HG03342 (cell line): ENCODE measurements around the gene FUOM.

Experiments used
- ATAC-seq: cut with Tn5 transposase; IDR thresholded peaks from one replicate; pipeline ENCODE4 v1.9.1; 2021; ENCODE audit warnings: mild to moderate bottlenecking, moderate library complexity; ENCODE audit not compliant: unreplicated experiment

The FUOM gene

GRCh38 chr10:133357285-133358161, at the start of gene FUOM:
Gene FUOM (minus strand): TSS chr10:133358019. CDS start chr10:133358007, 12 bp downstream.
- peak; percentile 73 for ATAC-seq

DNA sequence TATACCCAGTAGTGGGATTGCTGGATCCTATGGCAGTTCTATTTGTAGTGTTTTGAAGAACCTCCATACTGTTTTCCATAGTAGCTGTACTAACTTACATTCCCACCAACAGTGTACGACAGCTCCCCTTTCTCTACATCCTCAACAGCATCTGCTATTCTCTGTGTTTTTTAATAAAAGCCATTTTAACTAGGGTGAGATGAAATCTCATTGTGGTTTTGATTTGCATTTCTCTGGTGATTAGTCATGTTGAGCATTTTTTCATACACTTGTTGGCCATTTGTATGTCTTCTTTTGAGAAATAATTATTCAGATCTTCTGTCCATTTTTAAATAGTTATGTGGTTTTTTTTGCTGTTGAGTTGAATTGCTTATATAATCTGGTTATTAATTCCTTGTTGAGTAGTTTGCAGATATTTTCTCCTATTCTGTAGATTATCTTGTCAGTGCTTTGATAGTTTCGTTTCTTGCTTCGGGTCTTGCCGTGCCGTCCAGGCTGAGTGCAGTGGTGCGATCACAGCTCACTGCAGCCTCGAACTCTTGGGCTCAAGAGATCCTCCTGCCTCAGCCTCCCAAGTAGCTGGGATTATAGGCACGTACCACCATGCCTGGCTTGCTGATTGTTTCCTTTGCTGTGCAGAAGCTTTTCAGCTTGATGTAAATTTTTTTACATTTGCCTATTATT, 48.2 kb upstream of the FUOM start:
- peak; percentile 38 for ATAC-seq

- ATAC-seq: no peak
Observed at GRCh38 chr10:133405272-133405671, 47.5 kb upstream of the FUOM start.

GRCh38 chr10:133403784-133404183, 46.0 kb upstream of the FUOM start:
- ATAC-seq: no peak

DNA sequence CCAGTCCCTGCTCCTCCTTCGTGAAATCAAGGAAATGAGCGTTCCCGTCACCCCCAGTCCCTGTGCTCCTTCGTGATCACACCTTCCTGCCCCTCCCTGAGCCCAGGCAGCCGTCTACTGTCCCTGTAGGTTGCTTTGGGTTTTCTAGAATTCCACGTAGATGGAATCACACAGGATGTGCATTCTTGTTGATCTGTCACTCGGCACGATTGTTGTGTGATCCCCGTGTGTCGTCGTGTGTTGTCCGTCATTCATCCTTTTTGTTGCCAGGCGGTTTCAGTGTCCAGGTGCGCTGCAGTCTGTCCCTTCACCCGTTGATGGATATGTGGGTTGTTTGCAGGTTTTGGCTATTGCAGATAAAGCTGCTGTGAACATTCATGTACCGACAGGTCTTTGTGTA, 45.5 kb upstream of the FUOM start:
- ATAC-seq: no peak

DNA sequence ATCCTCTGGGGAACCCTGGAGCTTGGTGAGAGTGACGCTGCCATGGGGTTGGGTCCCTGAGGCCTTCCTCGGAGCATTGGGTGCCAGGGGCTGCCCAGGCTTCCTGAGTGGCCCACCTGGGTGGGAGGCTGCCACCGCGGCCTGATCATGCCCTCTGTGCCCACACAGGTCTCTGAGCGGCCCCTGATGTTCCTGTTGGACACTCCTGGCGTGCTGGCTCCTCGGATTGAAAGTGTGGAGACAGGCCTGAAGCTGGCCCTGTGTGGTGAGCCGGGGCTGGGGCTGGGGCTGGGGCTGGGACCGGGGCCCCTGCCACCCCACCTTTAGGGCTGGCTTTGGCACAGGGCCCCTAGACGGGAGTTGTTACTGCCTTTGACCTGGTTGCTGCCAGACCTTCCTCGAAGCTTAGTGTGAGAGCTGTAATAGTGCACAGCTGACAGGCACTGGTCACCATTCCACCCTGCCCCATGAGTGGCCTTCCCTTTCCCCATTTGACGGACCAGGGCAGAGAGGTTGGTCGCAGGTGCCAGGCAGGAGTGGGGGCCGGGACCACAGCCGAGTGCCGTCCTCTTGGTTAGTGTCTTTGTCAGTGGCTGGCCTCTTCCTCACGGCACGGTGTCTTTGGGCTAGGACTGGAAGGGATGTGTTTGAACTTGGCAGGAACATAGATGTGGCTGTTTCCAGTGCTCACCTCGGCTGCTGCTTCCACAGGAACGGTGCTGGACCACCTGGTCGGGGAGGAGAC, 44.3 kb upstream of the FUOM start:
- ATAC-seq: no peak

DNA sequence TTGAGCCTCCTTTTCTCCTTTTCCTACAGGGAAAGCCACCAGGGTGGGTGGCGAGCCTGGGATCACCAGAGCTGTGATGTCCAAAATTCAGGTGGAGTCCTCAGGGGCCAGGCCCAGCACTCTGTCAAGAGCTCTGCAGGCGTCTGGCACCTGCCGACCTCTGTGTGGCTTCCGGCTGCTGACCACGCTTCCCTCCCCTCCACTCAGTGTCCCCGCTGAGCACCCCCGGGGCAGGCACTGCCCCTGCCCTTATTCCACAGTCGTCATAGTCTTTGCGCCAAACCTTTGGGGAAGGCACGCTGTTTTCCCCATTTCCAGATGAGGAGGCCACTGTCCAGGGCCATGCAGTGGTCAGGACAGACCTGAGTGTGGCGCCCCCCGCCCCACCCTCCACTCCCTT, 43.7 kb upstream of the FUOM start:
- ATAC-seq: no peak

GRCh38 chr10:133400624-133401424, 43.0 kb upstream of the FUOM start:
- ATAC-seq: peak; percentile 86

GRCh38 chr10:133399123-133399601, 41.3 kb upstream of the FUOM start:
- ATAC-seq: no peak

DNA sequence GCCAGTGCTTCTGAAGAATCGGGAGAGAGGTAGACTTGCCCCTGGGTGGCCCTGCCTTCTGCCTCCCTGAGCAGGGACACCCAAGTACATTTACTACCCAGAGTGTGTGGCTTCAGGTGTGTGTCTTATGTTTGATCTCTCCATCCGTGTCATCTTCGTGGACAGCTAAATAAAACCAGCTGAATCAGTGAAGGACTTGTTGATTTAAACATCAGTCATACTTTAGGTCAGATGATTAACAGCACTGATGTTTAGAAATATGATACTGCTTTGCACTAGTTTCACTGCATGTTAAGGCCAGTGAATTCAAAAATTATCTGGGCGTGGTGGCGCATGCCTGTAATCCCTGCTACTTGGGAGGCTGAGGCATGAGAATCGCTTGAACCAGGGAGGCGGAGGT, 40.1 kb upstream of the FUOM start:
- no peak for ATAC-seq

DNA sequence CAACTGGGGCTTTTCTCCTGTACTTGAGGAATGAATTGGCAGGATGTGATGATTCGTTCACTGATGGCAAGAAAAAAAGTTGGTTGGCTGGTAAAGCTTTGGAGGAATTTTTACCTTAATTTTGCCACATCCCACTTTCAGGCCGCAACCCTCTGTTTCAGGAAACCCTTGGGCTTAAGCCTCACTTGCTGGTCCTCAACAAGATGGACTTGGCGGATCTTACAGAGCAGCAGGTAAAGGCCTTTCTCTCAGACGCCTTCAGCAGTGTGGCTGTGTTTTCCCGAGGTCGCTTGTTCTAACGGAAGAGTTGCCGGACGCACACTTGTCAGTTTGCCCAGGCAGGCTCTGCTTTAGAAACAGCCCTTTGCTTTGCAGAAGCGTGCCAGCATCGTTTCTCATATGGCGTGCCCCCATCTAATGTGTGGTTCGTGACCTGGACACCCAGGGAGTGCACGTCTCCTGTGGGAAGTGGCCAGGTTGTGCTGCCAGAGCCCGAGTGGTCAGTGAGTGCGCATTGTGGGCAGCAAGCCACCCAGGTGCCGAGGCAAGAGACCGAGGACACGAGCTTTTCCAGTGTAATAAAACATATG, 38.3 kb upstream of the FUOM start:
- ATAC-seq: no peak

- no peak for ATAC-seq
Observed at GRCh38 chr10:133394801-133395221, 37.0 kb upstream of the FUOM start.

DNA sequence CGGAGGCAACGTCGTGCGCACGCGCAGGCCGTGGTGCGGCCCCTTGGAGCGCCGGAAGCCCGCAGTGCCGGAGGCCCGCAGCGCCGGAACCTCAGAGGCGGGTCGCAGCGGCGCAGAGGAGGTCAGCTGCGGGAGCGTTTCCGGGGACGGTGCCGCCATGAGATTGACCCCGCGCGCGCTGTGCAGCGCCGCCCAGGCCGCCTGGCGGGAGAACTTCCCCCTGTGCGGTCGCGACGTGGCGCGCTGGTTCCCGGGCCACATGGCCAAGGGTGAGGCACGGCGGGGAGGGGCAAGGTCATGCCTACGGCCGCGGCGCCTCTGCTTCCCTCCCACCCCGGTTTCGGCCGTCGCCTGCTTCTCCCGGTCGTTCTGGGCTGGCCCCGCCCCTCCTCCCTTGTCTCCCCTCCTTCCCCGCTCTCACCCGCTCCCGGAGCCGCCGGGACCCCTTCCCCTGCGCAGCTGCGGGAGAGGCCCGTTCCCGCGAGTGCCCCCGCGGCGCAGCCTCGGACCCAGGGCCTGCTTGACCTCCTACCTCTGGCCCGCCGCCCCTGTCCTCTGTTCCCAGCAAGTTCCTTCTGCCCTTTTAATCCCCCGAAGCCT, 36.3 kb upstream of the FUOM start, which contains the start of gene MTG1:
Gene MTG1 (plus strand): TSS at position 94 of the 600 bp plus-strand sequence. CDS start 64 bp downstream, at position 158.
- ATAC-seq: peak; percentile 62

DNA sequence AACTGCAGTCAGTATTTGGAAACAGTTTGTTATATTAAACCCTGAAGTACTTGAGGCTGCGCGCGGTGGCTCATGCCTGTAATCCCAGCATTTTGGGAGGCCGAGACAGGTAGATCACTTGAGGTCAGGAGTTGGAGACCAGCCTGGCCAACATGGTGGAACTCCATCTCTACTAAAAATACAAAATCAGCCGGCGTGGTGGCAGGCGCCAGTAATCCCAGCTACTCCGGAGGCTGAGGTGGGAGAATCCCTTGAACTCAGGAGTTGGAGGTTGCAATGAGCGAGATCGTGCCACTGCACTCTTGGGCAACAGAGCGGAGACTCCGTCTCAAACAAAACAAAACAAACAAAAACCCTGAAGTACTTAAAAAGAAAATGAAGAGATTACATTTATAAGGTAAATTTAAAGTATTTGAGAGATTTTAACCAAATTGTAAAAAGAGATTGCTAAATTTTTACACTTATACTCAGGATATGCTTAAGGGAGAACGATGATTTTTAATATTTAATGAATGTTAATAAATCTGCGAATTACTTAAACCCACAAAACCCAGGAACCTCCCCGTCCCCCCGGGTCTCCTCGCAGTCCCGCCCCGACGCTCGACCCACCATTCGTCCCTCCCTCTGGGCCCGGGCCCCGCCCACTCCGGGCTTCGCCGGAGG, 35.7 kb upstream of the FUOM start:
- ATAC-seq: no peak

GRCh38 chr10:133391761-133392518, 34.1 kb upstream of the FUOM start:
- ATAC-seq: no peak

DNA sequence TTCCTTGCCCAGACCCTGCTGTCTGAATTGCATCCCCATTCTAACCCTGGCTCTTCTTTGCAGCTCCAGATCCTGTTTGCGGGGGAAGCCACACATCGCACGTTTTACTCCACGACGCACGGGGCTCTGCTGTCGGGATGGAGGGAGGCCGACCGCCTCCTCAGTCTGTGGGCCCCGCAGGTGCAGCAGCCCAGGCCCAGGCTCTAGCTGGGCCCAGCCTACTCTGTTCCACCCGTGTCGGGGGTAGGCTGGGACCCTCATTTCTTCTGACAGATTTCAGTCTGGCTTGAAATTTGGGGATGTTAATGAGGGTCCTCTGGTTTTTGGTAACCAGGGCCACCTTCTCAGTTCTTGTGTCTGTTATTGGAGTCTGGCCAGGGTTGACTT, 33.4 kb upstream of the FUOM start:
- no peak for ATAC-seq

DNA sequence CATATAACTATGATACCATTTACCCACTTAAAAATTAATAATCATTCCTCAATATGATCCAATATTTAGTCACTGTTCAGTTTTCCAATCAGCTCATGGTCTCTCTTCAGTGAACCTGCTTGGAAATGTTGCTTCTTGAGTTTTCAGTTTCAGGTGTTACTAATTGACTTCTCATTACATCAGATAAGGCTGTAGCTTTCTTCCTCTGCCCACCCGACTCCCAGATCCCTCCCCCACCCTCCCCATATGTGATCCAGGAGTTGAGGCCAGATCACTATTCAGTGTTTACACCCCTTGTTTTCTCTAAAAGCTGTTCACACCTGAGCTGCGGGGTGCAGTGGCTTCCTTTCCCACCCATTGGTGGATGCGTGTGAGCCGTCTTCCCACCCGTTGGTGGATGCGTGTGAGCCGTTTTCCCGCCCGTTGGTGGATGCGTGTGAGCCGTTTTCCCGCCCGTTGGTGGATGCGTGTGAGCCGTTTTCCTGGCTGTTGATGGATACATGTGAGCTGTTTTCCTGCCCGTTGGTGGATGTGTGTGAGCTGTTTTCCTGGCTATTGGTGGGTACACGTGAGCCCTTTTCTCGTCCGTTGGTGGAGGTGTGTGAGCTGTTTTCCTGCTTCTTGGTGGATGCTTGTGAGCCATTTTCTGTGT, 32.9 kb upstream of the FUOM start:
- no peak for ATAC-seq
